Right kidney (tissue), 1 donor: ENCODE results near the gene ATG7.
"Not testable (repeated sequence)": the region's sequence is repeated elsewhere in the genome, so short reads cannot be mapped to it uniquely, and the experiment has no call there.

ENCODE experiments used
- DNase-seq: peaks from one replicate; pipeline ENCODE4 v3.0.0-alpha.2; 2016

The ATG7 gene

DNA sequence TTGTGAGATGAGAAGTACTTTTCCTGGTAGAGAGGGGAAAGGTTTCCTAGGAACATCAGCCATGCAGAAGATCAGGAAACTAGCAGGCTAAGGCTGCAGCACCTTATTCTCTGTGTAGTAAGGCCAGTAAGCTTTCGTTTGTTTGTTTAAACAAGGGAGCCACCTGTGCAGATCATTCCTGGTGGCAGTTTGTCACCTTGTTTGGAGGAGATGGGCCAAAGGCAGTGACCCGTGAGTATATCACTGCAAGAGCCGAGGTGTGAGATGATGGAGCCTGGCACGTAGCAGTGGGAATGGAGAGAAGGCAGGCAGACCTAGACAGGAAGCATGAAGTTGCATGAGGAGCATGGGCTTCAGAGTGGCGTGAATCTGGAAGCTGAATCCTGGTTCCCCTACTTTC, 19.6 kb downstream of the ATG7 start:
- no peak for DNase-seq

DNA sequence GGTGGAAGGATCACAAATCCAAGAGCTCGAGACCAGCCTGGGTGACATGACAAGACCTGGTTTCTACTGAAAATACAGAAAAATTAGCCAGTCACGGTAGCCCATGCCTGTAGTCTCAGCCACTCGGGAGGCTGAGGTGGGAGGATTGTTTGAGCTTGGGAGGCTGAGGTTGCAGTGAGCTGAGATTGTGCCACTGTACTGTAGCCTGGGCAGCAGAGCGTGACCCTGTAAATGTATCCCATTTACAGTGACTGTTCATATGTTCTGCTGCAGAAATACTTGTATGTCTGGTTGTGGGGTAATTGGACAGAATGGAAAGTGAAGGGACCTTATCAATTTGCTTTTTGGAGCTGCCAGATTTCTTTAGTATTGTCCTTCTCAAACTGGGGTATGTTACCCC, 24.9 kb downstream of the ATG7 start:
- DNase-seq = no peak

DNA sequence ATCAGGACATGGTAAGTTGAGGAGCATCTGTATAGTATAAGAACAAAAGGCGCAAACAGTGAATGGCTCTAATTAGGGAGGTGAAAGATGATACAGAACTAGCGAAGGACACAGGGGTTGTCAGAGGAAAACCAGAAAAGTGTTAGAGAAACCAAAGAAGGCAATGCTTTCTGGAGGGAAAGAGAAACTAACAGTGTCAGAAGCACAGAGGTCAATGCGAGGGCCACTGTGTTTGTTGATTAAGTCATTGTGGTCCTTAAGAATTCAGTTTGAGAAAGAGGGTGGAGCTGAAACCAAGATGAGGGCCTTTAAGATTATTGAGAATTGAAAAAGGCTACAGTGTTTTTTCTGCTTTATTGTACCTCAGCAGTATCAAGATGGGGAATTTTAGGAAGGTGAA, 28.8 kb downstream of the ATG7 start:
- DNase-seq = no peak

DNA sequence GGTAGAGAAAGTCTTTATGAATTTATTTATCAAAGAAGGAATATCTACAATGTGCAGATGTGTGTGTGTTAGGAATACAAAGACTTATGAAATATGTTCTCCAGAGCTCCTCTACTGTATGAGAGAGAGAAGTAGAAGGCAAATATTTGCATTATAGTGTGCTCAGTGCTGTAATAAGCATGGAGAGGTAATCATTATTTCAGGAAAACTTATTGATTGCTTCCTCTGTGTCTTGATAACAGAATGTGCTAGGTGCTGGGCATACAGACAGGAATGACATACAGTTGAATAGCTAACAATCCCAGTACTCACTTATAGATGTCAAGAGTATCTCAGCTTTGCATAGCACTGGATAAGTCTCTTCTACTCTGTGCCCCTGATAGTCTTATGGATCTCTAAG, 30.2 kb downstream of the ATG7 start:
- no peak for DNase-seq

DNA sequence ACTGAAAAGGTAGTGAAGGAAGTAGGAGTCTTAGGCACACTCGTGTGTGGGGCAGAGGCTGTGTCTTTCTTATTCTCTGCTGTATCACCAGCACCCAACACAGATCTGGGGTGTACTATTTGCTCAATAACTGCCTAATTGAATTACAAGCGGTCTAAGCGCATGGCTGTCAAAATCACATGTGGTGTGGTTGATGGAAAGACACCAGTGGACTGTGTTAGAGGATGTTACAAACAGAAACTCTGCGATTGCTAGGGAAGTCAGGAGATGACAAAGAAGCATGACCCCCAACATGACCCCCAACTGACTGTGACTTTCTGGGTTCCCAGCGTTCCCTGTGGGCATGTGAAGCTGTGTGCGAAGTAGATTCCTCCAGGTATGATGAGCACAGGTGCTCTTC, 32.0 kb downstream of the ATG7 start:
- DNase-seq = no peak

DNA sequence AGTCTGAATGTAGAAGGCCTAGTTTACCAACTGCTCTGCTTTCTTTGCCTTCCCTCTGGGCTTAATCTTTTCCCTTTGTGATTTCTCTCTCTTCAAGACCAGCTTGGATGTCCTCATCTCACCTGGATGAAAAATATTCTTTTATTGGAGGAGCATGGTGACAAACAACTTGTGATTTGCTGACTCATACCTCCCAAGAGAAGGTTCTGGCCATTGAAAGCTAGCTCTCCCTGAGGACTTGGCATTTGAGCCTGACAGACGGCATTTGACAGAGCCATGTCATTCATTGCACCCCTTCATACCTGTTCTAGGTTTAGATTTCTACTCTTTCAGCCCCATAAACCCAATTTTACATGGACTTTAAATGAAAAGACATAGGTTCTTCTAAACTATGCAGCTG, 33.3 kb downstream of the ATG7 start:
- no peak for DNase-seq

DNA sequence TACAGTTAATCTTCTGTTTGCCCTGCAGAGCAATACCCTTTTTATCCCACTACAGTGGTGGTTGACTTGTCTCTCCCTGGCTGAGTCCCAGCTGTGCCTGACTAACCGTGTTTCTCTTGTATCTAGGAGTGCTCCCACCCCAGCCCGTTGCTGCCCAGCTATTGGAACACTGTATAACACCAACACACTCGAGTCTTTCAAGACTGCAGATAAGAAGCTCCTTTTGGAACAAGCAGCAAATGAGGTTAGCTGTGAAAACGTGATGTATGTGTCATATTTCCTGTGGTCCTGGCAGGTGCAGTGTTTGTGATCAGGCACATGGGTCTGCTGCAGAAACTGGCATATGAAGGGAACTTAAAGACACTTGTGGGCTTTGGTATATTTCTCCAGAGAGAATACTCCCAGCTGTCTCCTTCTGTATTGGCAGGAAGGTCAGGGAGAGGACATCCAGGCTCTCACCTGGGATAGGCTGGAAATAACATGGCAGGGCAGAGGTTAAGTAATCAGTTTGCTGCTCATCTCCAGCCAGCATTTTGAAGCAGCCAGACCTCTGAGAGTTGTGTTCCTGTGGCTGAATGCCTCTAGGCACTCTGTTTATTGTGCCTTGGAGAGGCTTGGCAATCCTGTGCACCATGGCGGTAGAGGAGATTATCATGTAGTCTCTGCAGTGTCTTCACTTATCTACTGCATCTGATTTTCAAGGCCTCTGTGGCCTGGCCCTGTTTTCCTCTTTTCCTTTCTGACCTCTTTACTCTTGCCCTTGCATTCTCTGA, 34.8 kb downstream of the ATG7 start:
- DNase-seq = no peak

DNA sequence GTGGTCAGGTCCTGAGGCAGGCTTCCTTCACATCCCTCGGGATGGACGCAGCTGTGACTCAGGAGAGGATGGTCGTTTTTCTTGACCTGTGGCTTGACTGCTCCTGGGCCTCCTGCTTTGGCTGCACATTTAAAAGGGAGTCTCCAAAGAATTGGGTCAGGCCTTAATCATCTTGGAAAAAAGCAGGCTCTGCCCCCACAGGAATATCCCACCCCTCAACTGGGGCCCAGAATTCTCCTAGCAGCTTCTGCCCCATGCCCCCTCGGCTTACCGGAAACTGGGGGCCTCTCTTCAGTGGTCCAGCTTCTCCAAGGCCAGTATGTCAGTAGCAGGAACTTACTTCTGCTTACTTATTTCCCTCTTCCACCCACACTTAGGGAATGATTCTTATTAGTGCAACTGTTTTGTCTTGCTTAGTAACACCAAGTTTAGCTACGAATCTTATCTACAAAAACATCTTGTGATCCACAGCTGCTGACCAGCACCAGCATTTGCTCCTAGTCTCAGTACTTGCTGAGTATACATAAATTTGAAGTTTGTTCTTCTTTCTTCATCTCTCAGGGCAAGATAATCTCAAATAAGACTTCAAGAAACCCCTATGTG, 35.7 kb downstream of the ATG7 start:
- no peak for DNase-seq

DNA sequence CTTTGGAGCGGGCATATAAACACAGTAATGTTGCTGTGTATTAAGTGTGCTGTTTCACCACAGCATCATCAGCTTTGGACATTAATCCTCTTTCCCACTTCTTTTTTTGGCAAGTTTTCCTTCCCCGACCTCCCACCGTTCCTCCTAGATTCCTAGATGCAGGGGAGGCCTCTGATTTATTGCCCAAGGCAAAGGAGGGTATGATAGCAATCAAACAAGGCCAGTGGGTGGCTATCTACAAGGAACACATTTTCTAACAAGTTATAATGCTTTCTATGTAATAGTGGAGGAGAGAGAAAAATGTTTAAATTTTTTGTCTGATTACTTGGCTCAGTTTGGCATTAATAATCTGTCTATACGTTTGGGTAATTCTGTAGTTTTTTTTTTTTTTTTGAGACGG, 38.1 kb downstream of the ATG7 start:
- DNase-seq = no peak

DNA sequence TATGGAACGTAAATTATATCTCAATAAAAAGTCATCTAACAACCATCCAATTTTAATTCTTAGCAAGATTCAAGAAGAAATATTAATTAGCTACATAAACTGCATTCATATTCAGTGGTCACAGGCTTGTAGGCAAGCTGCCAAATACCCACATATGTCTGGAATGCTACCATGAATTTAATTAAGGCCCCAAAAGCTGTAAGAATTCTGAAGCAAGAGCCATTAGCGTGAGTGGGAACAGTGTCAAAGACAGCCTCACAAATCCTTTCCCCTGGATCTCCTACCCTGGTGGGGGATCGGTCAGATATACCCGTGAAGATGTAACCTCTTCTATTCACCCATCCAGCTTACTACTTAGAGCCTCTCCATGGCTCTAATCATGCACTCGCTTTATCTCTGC, 40.0 kb downstream of the ATG7 start:
- DNase-seq = no peak

DNA sequence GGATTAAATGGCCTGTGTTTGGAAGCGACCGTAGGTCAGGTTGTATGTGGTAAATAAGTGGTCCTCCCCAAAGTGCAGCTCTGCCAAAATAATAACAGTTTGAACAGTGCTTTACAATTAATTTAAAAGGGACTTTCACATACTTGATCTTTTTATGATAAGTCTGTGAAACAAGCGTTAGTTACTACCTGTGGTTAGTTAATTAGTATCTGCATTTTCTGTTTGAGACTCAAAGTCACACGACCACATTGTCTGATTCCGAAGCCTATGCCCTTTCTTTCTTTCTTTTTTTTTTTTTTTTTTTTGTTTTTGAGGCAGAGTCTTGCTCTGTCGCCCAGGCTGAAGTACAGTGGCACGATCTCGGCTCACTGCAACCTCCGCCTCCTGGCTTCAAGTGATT, 45.1 kb downstream of the ATG7 start:
- DNase-seq = no peak

DNA sequence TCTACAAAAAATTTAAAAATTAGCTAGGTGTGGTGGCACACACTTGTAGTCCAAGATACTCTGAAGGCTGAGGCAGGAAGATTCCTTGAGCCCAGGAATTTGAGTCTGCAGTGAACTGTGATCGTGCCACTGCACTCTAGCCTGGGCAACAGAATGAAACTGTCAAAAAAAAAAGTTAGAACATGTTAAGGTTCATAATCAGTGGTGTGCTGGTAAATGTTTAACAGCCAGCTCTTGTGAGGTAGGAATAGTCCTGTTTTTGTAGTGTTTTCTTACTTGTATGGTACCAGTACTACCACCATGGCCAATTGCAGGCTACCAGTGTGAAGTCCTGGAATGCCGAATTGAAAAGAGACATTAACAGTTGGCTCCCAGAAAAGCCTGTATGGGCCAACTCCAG, 50.7 kb downstream of the ATG7 start:
- DNase-seq = no peak

DNA sequence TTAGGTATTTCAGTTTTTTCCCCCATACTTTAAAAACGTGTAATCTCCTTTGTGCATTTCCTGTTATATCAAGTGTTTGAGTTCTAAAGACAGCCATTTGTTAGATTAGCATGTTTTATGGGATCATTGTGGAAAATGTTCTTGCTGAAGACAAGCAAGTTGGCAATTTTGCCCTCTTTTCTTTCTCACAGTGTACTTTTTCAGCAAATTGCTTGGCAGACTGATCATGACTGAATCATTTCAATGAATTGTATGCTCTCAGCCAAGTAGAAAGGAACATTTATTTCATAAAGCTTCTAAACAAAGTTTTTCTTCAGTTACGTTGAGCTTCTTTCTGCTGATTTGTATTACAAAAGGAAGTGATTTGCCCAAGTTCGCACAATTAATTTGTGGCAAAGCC, 51.6 kb downstream of the ATG7 start:
- DNase-seq = no peak

DNA sequence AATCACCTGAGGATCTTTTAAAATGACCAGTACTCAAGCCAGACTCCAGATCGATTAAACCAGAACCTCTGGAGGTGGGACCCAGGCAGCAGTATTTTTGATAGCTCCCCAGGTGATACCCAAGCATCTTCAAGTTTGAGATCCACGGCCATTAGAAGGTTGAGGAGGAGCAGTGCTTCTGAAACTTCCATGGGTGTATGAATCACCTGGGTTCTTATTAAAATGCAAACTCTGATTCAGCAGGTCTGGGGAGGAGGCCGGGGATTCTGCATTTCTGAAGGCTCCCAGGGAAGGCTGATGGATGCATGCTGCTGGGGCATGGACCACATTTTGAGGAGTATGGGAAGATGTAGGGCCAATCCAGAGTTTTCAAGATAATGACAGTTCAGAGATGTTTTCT, 55.4 kb downstream of the ATG7 start:
- DNase-seq = no peak

DNA sequence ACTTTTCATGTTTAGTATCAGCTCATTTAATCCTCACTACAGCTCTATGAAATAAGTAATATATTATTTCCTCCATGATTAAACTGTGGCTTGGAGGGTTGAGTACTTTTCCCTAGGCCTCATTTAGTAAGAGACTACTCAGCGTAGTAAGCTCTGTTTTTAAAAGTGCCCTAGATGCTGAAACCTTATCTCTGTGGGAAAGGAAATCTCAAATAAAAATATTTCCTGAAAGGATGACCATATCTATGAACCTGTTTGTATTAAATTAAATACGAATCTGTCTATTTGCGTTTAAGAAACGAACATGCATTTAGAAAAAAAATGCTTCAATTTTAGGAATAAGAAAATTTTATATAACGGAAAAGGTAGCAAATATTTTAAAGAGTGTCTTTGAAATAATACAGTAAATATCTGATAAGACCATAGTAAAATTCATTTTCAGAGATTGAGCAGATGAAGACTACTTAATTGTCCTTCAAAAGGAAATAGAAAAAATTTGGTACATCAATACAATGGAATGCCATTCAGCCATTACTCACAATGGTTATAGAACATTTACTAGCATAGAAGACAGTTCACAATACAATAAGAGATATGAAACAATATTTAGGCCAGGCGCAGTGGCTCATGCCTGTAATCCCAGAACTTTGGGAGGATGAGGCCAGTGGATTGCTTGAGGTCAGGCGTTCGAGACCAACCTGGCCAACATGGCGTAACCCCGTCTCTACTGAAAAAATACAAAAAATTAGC, 56.2 kb downstream of the ATG7 start:
- DNase-seq = no peak

DNA sequence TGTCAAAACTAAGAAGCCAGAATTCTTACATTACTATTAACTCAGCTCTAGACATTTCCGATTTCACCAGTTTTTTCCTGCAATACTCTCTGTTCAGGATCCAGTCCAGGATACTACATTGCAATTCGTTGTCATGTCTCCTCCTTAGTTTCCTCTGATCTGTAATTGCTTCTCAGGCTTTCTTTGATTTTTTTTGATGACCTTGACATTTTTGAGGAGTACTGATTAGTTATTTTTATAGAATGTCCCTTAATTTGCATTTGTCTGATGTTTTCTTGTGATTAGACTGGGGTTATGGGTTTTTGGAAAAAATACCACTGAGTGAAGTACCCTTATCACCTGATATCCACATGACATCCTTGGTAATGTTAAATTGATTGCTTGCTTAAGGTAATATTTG, 57.6 kb downstream of the ATG7 start:
- no peak for DNase-seq

DNA sequence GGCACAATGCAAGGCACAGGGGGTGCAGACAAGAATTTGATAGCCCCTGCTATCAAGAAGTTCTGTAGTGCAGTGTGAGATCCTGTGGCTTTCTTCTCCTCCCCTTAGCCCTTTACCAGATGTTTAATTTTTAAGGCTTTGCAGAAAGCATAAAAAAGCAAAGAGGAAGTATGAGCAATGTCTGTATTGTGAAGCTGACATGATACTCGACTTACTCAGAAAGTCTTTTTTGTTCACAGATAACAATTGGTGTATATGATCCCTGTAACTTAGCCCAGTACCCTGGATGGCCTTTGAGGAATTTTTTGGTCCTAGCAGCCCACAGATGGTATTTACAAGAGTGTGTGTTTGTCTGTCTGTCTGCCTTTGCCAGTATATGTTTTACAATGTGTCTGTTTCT, 58.9 kb downstream of the ATG7 start:
- DNase-seq = no peak

DNA sequence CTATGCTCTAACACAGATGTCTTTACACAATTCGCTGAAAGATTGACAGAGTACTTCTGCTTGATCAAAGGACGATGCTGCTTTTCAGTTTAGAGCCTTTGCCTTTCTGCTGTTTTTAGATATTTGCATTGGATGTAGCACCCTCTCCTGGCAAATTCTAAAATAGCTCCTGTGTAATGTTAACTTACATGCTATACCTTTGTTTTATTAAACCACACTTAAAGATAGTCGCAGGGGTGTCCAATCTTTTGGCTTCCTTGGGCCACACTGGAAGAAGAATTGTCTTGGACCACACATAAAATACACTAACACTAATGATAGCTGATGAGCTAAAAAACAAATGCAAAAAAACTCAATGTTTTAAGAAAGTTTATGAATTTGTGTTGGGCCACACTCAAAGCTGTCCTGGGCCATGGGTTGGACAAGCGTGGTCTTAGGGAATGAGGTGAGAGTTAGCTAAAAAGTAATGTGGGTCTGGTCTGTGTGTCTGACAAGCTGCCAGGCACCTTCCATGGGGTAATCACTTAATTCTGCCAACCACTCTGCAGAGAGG, 62.9 kb downstream of the ATG7 start:
- peak; percentile 6 for DNase-seq

DNA sequence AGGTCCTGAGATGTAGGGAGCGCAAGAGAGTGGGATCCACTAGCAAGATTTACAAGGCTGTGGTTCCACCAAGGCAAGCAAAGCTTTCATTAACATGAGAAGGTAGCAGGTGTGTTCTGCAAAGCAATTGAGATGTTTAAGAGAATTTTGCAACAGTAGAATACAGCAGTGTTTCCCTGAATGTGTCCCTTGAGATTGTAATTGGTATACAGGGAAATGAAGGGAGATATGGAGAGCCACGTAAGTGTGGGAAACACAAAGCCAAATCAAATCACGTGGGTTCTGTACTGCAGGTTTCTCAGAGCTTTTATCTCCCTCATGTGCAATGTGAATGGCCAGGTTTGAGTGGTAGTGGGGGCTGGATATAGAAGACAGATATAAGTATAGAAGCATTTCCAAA, 67.3 kb downstream of the ATG7 start:
- DNase-seq = no peak

DNA sequence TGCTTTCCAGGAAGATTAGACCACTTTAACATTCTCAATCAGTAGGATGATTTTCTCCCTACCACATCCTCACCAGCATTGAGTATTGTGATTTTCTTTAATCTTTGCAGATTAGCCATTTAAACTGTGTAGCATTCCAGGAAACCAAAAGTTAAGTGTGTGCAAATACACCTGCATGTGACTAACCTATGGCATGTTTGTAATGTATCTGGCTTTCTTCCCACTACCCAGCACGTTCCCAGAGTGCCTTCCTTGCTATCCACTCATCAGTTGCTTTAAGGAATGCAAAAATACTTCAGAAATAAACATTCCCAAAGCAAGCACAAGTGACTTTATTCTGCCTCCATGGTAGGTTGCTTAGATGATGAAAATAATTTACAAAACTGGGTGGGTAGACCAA, 74.2 kb downstream of the ATG7 start:
- no peak for DNase-seq

DNA sequence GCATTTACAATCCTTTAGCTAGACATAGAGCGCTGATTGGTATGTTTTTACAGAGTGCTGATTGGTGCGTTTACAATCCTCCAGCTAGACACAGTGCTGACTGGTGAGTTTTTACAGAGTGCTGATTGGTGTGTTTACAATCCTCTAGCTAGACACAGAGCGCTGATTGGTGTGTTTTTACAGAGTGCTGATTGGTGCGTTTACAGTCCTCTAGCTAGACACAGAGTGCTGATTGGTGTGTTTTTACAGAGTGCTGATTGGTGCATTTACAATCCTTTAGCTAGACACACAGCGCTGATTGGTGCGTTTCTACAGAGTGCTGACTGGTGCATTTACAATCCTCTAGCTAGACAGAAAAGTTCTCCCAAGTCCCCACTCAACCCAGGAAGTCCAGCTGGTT, 76.7 kb downstream of the ATG7 start:
- DNase-seq = not testable (repeated sequence)

DNA sequence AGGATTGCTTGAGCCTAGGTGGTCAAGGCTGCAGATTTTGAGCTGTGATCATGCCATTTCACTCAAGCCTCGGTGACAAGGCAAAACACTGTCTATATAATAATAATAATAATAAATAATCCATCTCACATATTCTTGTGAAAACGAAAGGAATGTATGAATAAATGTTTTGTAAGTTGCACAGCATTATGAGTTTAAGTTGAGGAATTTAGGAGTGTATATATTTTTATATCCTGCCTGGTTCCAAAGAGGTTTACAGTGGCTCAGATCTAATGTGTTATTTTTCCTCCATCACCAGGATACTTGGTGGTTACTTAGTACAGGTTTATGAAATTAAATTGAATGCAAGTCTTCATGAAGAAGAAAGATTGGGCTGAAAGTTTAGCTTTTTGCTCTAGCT, 77.2 kb downstream of the ATG7 start:
- DNase-seq = no peak

DNA sequence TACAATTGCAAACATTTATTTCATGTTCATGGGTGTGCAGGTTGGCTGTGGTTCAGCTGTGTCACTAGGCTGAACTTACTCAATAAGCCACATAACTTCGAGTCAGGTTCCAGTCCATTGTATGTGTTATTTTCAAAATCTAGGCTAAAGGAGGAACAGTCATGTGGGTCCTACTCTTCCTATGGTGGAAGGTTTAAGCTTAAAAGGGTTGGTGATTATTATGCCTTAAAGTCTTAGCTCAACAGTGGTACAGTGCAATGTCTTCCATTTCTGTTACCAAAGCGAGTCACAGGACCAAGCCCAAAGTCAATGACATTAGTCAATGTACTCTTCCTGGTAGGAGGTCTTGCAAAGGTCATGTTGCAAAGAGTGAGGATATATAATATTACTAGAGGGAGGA, 78.2 kb downstream of the ATG7 start:
- no peak for DNase-seq

DNA sequence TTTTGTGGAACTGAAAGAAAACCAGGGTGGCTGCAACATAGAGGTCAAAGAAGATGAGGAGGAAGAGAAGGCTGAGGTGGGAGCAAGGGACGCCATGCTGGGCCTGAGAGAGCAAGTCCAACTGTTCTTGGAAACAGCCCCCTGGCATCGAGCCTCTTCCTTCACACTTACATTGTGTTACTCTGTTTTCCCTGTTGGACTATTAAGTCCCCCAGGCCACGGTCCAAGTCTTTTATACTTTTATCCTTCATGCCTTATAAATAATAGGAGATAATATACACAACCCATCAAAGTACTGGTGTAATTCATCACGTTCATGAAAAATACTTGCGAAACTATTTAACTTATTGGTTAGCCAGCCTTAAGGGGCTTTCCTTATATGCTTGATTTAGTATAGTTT, 79.3 kb downstream of the ATG7 start:
- DNase-seq = no peak
